HepG2 (cell line): Measurements from ENCODE around the gene PSORS1C2. TPM values are rescaled to one million over a fixed set of nuclear protein-coding genes. Genes with fewer than 3 reads are reported as not detected.

Experiments used
- ESRRA ChIP-seq: sonication (generic); formaldehyde crosslinking; IDR thresholded peaks from 2 replicates; pipeline ENCODE4 v1.5.1; 2020; ENCODE audit warnings: mild to moderate bottlenecking, low read depth, missing genetic modification reagents
- EZH2 ChIP-seq: conservative IDR thresholded peaks from 2 replicates; pipeline ENCODE4 v1.6.1; 2012; ENCODE audit warnings: mild to moderate bottlenecking, low read depth, low read length, moderate library complexity
- NBN ChIP-seq: fragments of 450-650 bp; conservative IDR thresholded peaks from 2 replicates; pipeline ENCODE4 v1.6.1; 2017
- NFYB ChIP-seq: sonication (generic); formaldehyde crosslinking; IDR thresholded peaks from 2 replicates; pipeline ENCODE4 v1.4.0; 2020; ENCODE audit warnings: missing genetic modification reagents
- NR1H2 ChIP-seq: sonication (generic); formaldehyde crosslinking; IDR thresholded peaks from 2 replicates; pipeline ENCODE4 v1.8.1; 2022; ENCODE audit warnings: low read depth, missing genetic modification reagents, borderline replicate concordance
- POGZ ChIP-seq: sonication (generic); formaldehyde crosslinking; IDR thresholded peaks from 2 replicates; pipeline ENCODE4 v1.4.0; 2020; ENCODE audit warnings: mild to moderate bottlenecking, missing genetic modification reagents
- U2AF1 ChIP-seq: fragments of 200-400 bp; formaldehyde crosslinking; optimal IDR thresholded peaks from 2 replicates; pipeline ENCODE3; 2017; ENCODE audit warnings: mild to moderate bottlenecking, low read depth, low read length
- ZFP36 ChIP-seq: fragments of 150-350 bp; IDR thresholded peaks from 2 replicates; pipeline ENCODE4 v1.6.1; 2018; ENCODE audit warnings: borderline replicate concordance, low read length, low read depth; ENCODE audit not compliant: partially characterized antibody
- ZNF207 ChIP-seq: fragments of 450-650 bp; IDR thresholded peaks from 2 replicates; pipeline ENCODE4 v1.6.1; 2016; ENCODE audit warnings: antibody characterized with exemption, borderline replicate concordance
- polyA plus RNA-seq, 8 experiments: library from polyadenylated mRNA; depleted of rRNA in 3 of 8; stranded (reverse) in 7 of 8; unstranded in 1 of 8; fragments of >200 nt; fragmentation: Illumina TruSeq in 4 of 8; extraction: Trizol in 4 of 8; gene quantifications; 2 replicates each; pipeline versions ENCODE4 v1.2.1 to v1.2.3, GENCODE V29; 2011 to 2016; ENCODE audit warnings: low read depth in 4 of 8, missing spikeins in 1 of 8, mixed read lengths in 1 of 8; ENCODE audit not compliant: insufficient read depth in 1 of 8
- total RNA-seq, 5 experiments: library from RNA; depleted of rRNA; stranded (reverse); fragments of >200 nt; fragmentation: Illumina TruSeq; extraction: Trizol; gene quantifications; 2 replicates each; pipeline ENCODE4 v1.2.3, GENCODE V29; 2016; ENCODE audit warnings: low read depth in 1 of 5
- TF ChIP-seq, protein P1 (sequence below): sonication (generic); formaldehyde crosslinking; IDR thresholded peaks from 2 replicates; pipeline ENCODE4 v1.4.0; 2020; ENCODE audit warnings: low read depth, missing genetic modification reagents
- TF ChIP-seq, protein P2 (sequence below): sonication (generic); formaldehyde crosslinking; IDR thresholded peaks from 2 replicates; pipeline ENCODE4 v1.8.0; 2022; ENCODE audit warnings: mild to moderate bottlenecking, missing genetic modification reagents, moderate library complexity
- TF ChIP-seq, protein P3 (sequence below): sonication (generic); formaldehyde crosslinking; IDR thresholded peaks from 2 replicates; pipeline ENCODE4 v1.4.0; 2020; ENCODE audit warnings: missing genetic modification reagents, borderline replicate concordance
- TF ChIP-seq, protein P4 (sequence below): sonication (generic); formaldehyde crosslinking; IDR thresholded peaks from 2 replicates; pipeline ENCODE4 v1.5.0; 2020; ENCODE audit warnings: mild to moderate bottlenecking, missing genetic modification reagents
- TF ChIP-seq, protein P5 (sequence below): sonication (generic); formaldehyde crosslinking; IDR thresholded peaks from 2 replicates; pipeline ENCODE4 v1.5.0; 2020; ENCODE audit warnings: mild to moderate bottlenecking, missing genetic modification reagents
- TF ChIP-seq, protein P6 (sequence below): sonication (generic); formaldehyde crosslinking; IDR thresholded peaks from 2 replicates; pipeline ENCODE4 v1.4.0; 2020; ENCODE audit warnings: missing genetic modification reagents

Gene PSORS1C2
- total and polyA plus RNA-seq, 2 of the 13 experiments (the other 11 are each of a cell fraction or from before 2014, with no cell fraction given), result not detected

DNA sequence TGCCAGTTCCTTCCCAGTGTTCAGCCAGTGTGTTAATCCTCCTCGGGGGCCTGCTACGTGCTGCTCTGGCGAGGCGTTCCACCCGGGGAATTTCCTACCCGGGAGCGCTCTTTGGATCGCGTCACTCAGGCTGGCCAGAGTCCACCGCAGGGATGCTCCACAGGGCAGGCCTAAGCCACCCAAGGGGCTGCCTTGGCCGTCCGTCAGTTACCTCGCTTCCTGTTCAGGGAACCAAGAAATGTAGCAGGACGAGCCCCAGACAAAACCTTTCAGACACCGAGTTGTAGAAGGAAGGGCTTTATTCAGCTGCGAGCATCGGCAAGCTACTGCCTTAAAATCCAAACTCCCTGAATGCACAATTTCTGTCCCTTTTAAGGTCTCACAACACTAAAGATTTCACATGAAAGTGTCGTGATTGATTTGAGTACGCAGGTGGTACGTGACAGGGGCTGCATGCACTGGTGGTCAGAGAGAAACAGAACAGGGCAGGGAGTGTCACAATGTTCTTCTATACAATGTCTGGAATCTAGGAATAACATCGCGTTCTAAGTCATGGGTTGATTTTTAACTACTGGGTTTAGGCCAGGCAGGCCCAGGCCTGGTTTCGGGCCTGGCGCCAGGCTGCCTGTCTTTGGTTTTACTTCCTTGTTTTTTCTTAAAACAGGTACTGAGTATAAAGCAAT lies 47.3 kb upstream of the PSORS1C2 start (continued):
- TF ChIP-seq, protein P1, sequence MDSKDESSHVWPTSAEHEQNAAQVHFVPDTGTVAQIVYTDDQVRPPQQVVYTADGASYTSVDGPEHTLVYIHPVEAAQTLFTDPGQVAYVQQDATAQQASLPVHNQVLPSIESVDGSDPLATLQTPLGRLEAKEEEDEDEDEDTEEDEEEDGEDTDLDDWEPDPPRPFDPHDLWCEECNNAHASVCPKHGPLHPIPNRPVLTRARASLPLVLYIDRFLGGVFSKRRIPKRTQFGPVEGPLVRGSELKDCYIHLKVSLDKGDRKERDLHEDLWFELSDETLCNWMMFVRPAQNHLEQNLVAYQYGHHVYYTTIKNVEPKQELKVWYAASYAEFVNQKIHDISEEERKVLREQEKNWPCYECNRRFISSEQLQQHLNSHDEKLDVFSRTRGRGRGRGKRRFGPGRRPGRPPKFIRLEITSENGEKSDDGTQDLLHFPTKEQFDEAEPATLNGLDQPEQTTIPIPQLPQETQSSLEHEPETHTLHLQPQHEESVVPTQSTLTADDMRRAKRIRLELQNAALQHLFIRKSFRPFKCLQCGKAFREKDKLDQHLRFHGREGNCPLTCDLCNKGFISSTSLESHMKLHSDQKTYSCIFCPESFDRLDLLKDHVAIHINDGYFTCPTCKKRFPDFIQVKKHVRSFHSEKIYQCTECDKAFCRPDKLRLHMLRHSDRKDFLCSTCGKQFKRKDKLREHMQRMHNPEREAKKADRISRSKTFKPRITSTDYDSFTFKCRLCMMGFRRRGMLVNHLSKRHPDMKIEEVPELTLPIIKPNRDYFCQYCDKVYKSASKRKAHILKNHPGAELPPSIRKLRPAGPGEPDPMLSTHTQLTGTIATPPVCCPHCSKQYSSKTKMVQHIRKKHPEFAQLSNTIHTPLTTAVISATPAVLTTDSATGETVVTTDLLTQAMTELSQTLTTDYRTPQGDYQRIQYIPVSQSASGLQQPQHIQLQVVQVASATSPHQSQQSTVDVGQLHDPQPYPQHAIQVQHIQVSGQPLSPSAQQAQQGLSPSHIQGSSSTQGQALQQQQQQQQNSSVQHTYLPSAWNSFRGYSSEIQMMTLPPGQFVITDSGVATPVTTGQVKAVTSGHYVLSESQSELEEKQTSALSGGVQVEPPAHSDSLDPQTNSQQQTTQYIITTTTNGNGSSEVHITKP (CRISPR knock-in tag), result peak; percentile 40; the same call in 1 of the 2 replicates
- TF ChIP-seq, protein P2, sequence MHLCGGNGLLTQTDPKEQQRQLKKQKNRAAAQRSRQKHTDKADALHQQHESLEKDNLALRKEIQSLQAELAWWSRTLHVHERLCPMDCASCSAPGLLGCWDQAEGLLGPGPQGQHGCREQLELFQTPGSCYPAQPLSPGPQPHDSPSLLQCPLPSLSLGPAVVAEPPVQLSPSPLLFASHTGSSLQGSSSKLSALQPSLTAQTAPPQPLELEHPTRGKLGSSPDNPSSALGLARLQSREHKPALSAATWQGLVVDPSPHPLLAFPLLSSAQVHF (CRISPR knock-in tag), result no peak
- TF ChIP-seq U2AF1, result peak; percentile 39
- TF ChIP-seq ESRRA (CRISPR knock-in tag), result no peak; the same call in none of the 2 replicates
- no peak for TF ChIP-seq EZH2
- no peak for TF ChIP-seq NR1H2
- TF ChIP-seq POGZ, result peak; percentile 25; the same call in 1 of the 2 replicates
- TF ChIP-seq, protein P3, sequence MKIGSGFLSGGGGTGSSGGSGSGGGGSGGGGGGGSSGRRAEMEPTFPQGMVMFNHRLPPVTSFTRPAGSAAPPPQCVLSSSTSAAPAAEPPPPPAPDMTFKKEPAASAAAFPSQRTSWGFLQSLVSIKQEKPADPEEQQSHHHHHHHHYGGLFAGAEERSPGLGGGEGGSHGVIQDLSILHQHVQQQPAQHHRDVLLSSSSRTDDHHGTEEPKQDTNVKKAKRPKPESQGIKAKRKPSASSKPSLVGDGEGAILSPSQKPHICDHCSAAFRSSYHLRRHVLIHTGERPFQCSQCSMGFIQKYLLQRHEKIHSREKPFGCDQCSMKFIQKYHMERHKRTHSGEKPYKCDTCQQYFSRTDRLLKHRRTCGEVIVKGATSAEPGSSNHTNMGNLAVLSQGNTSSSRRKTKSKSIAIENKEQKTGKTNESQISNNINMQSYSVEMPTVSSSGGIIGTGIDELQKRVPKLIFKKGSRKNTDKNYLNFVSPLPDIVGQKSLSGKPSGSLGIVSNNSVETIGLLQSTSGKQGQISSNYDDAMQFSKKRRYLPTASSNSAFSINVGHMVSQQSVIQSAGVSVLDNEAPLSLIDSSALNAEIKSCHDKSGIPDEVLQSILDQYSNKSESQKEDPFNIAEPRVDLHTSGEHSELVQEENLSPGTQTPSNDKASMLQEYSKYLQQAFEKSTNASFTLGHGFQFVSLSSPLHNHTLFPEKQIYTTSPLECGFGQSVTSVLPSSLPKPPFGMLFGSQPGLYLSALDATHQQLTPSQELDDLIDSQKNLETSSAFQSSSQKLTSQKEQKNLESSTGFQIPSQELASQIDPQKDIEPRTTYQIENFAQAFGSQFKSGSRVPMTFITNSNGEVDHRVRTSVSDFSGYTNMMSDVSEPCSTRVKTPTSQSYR (CRISPR knock-in tag), result 0 out of 2 replicates have a peak, but pooled peaks have one; percentile 16
- TF ChIP-seq, protein P4, sequence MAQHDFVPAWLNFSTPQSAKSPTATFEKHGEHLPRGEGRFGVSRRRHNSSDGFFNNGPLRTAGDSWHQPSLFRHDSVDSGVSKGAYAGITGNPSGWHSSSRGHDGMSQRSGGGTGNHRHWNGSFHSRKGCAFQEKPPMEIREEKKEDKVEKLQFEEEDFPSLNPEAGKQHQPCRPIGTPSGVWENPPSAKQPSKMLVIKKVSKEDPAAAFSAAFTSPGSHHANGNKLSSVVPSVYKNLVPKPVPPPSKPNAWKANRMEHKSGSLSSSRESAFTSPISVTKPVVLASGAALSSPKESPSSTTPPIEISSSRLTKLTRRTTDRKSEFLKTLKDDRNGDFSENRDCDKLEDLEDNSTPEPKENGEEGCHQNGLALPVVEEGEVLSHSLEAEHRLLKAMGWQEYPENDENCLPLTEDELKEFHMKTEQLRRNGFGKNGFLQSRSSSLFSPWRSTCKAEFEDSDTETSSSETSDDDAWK, result no peak
- TF ChIP-seq NBN, result no peak
- TF ChIP-seq, protein P5, sequence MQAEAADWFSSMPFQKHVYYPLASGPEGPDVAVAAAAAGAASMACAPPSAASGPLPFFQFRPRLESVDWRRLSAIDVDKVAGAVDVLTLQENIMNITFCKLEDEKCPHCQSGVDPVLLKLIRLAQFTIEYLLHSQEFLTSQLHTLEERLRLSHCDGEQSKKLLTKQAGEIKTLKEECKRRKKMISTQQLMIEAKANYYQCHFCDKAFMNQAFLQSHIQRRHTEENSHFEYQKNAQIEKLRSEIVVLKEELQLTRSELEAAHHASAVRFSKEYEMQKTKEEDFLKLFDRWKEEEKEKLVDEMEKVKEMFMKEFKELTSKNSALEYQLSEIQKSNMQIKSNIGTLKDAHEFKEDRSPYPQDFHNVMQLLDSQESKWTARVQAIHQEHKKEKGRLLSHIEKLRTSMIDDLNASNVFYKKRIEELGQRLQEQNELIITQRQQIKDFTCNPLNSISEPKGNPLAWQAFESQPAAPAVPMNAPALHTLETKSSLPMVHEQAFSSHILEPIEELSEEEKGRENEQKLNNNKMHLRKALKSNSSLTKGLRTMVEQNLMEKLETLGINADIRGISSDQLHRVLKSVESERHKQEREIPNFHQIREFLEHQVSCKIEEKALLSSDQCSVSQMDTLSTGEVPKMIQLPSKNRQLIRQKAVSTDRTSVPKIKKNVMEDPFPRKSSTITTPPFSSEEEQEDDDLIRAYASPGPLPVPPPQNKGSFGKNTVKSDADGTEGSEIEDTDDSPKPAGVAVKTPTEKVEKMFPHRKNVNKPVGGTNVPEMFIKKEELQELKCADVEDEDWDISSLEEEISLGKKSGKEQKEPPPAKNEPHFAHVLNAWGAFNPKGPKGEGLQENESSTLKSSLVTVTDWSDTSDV, result no peak; the same call in 1 of the 2 replicates
- TF ChIP-seq NFYB (CRISPR knock-in tag), result peak; percentile 75
- no peak for TF ChIP-seq ZNF207
- TF ChIP-seq, protein P6, sequence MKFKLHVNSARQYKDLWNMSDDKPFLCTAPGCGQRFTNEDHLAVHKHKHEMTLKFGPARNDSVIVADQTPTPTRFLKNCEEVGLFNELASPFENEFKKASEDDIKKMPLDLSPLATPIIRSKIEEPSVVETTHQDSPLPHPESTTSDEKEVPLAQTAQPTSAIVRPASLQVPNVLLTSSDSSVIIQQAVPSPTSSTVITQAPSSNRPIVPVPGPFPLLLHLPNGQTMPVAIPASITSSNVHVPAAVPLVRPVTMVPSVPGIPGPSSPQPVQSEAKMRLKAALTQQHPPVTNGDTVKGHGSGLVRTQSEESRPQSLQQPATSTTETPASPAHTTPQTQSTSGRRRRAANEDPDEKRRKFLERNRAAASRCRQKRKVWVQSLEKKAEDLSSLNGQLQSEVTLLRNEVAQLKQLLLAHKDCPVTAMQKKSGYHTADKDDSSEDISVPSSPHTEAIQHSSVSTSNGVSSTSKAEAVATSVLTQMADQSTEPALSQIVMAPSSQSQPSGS (CRISPR knock-in tag), result peak; percentile 41
- TF ChIP-seq ZFP36, result no peak
